Immature natural killer cell (primary cell): ENCODE data around the gene IL20RB. TPM values are rescaled to one million over a fixed set of nuclear protein-coding genes. Genes with fewer than 3 reads are reported as not detected.
A peak's percentile ranks its signal among the peaks of the same experiment; 100 is the strongest.
"Not testable (repeated sequence)": the region's sequence is repeated elsewhere in the genome, so short reads cannot be mapped to it uniquely, and the experiment has no call there.

ENCODE experiments used
- DNase-seq, 3 donors: peaks; one replicate each; pipeline ENCODE4 v3.0.0; 2022; ENCODE audit warnings: mixed read lengths in 1 of 3
- H3K27ac Mint-ChIP-seq, 6 donors: one replicate each; pipeline ENCODE4 v1.8.0; 2020; ENCODE audit warnings: mixed read lengths in 6 of 6, mild to moderate bottlenecking in 5 of 6, inconsistent platforms in 4 of 6, moderate library complexity in 3 of 6
- H3K27me3 Mint-ChIP-seq, 3 donors: one replicate each; pipeline ENCODE4 v1.8.0; 2020 to 2021; ENCODE audit warnings: low read depth in 3 of 3, mild to moderate bottlenecking in 3 of 3, mixed read lengths in 3 of 3, moderate library complexity in 3 of 3, inconsistent platforms in 1 of 3
- H3K36me3 Mint-ChIP-seq, 3 donors: one replicate each; pipeline ENCODE4 v1.8.0; 2020; ENCODE audit warnings: mixed read lengths in 3 of 3, inconsistent platforms in 2 of 3, mild to moderate bottlenecking in 2 of 3
- H3K4me1 Mint-ChIP-seq, 2 donors: one replicate each; pipeline ENCODE4 v1.8.0; 2020; ENCODE audit warnings: inconsistent platforms in 2 of 2, mild to moderate bottlenecking in 2 of 2, mixed read lengths in 2 of 2, moderate library complexity in 1 of 2
- H3K4me3 Mint-ChIP-seq, 5 donors: one replicate each; pipeline ENCODE4 v1.8.0; 2020; ENCODE audit warnings: mild to moderate bottlenecking in 5 of 5, mixed read lengths in 5 of 5, inconsistent platforms in 3 of 5, moderate library complexity in 3 of 5
- H3K9me3 Mint-ChIP-seq, 6 donors: one replicate each; pipeline ENCODE4 v1.8.0; 2020; ENCODE audit warnings: mild to moderate bottlenecking in 6 of 6, mixed read lengths in 6 of 6, inconsistent platforms in 4 of 6, moderate library complexity in 3 of 6
- polyA plus RNA-seq, 3 donors: library from polyadenylated mRNA; unstranded; fragments of 300-500 nt; fragmentation: Illumina TruSeq; gene quantifications; one replicate each; pipeline ENCODE4 v1.2.3, GENCODE V29; 2021

Gene IL20RB
- polyA plus RNA-seq, 3 donors from 2014 or later, result 0.55 to 0.73 TPM; not detected in 1

GRCh38 chr3:137008131-137008530 lies 50.3 kb downstream of the IL20RB start:
- peaks cover 6 to 17% (median 7%) of the 10 kb centered on the region in 3 donors for H3K36me3 Mint-ChIP-seq
- no peak overlapping the region for H3K4me3 Mint-ChIP-seq

GRCh38 chr3:137008976-137009375 lies 51.2 kb downstream of the IL20RB start:
- Mint-ChIP-seq H3K27ac (no peak overlapping the region), H3K4me3 (no peak overlapping the region), H3K4me1 (peaks cover 4 to 7% of the 10 kb centered on the region in 2 donors), H3K36me3 (peaks cover 6 to 17% (median 7%) of the 10 kb centered on the region in 3 donors), H3K27me3 (peaks cover 0 to 4% (median 2%) of the 10 kb centered on the region in 3 donors), H3K9me3 (no peaks in the 10 kb centered on the region)
- no peak for DNase-seq

More at GRCh38 chr3:137008131-137008530, 50.3 kb downstream of the IL20RB start:
- Mint-ChIP-seq H3K9me3 (no peaks in the 10 kb centered on the region), H3K4me1 (no peaks in the 10 kb centered on the region), H3K27me3 (peaks cover 0 to 4% (median 2%) of the 10 kb centered on the region in 3 donors), H3K27ac (peak overlapping the region in 1 of 6 donors; percentile 10)
- DNase-seq, result no peak

GRCh38 chr3:137010137-137010536 lies 52.4 kb downstream of the IL20RB start:
- H3K9me3 Mint-ChIP-seq, result no peaks in the 10 kb centered on the region
- H3K27ac Mint-ChIP-seq, result no peak overlapping the region

GRCh38 chr3:137011153-137011552 lies 53.4 kb downstream of the IL20RB start:
- no peak for DNase-seq

More at GRCh38 chr3:137010137-137010536, 52.4 kb downstream of the IL20RB start:
- DNase-seq, result no peak
- no peak overlapping the region for H3K4me3 Mint-ChIP-seq
- peaks cover 6 to 17% (median 7%) of the 10 kb centered on the region in 3 donors for H3K36me3 Mint-ChIP-seq
- peaks cover 7 to 13% of the 10 kb centered on the region in 2 donors for H3K4me1 Mint-ChIP-seq
- peaks cover 0 to 4% (median 2%) of the 10 kb centered on the region in 3 donors for H3K27me3 Mint-ChIP-seq

GRCh38 chr3:137012097-137012501 lies 54.3 kb downstream of the IL20RB start:
- Mint-ChIP-seq H3K4me3 (no peak overlapping the region), H3K36me3 (peaks cover 6 to 13% (median 7%) of the 10 kb centered on the region in 3 donors), H3K9me3 (no peaks in the 10 kb centered on the region), H3K27me3 (peaks cover 0 to 4% (median 2%) of the 10 kb centered on the region in 3 donors), H3K4me1 (peaks cover 7 to 13% of the 10 kb centered on the region in 2 donors), H3K27ac (peak overlapping the region in 1 of 6 donors; percentile 15)
- no peak for DNase-seq

More at GRCh38 chr3:137011153-137011552, 53.4 kb downstream of the IL20RB start:
- no peak overlapping the region for H3K27ac Mint-ChIP-seq
- peaks cover 0 to 4% (median 2%) of the 10 kb centered on the region in 3 donors for H3K27me3 Mint-ChIP-seq
- H3K9me3 Mint-ChIP-seq, result no peaks in the 10 kb centered on the region
- H3K36me3 Mint-ChIP-seq, result peaks cover 6 to 17% (median 7%) of the 10 kb centered on the region in 3 donors
- no peak overlapping the region for H3K4me3 Mint-ChIP-seq
- peaks cover 7 to 13% of the 10 kb centered on the region in 2 donors for H3K4me1 Mint-ChIP-seq

GRCh38 chr3:137013951-137014688 lies 56.3 kb downstream of the IL20RB start:
- H3K36me3 Mint-ChIP-seq, result peaks cover 6 to 11% (median 7%) of the 10 kb centered on the region in 3 donors
- H3K9me3 Mint-ChIP-seq, result no peaks in the 10 kb centered on the region

GRCh38 chr3:137017316-137017715 lies 59.5 kb downstream of the IL20RB start:
- not testable (repeated sequence) for H3K27ac Mint-ChIP-seq, H3K36me3 Mint-ChIP-seq, H3K27me3 Mint-ChIP-seq, DNase-seq, H3K9me3 Mint-ChIP-seq, H3K4me3 Mint-ChIP-seq
- peaks cover 7 to 13% of the 10 kb centered on the region in 2 donors for H3K4me1 Mint-ChIP-seq

More at GRCh38 chr3:137013951-137014688, 56.3 kb downstream of the IL20RB start:
- H3K4me1 Mint-ChIP-seq, result peaks cover 7 to 13% of the 10 kb centered on the region in 2 donors
- H3K27ac Mint-ChIP-seq, result peak overlapping the region in 3 of 6 donors; percentile 31 to 54 (median 51)
- peak; percentile 75 to 81 (median 78) for DNase-seq
- peaks cover under 1 to 4% (median 2%) of the 10 kb centered on the region in 3 donors for H3K27me3 Mint-ChIP-seq
- H3K4me3 Mint-ChIP-seq, result peak overlapping the region; percentile 76 to 92 (median 86)

- Mint-ChIP-seq H3K9me3 (no peaks in the 10 kb centered on the region), H3K4me3 (no peak overlapping the region), H3K27me3 (peaks cover 0 to 4% (median 2%) of the 10 kb centered on the region in 3 donors), H3K4me1 (no peaks in the 10 kb centered on the region), H3K27ac (no peak overlapping the region), H3K36me3 (peaks cover 0 to 4% (median 0%) of the 10 kb centered on the region in 3 donors)
- no peak for DNase-seq
Observed at GRCh38 chr3:137020315-137020714, 62.5 kb downstream of the IL20RB start.

- DNase-seq, result no peak
- Mint-ChIP-seq H3K4me1 (no peaks in the 10 kb centered on the region), H3K27ac (no peak overlapping the region), H3K9me3 (no peaks in the 10 kb centered on the region), H3K27me3 (peaks cover 0 to 4% (median 2%) of the 10 kb centered on the region in 3 donors), H3K36me3 (peaks cover 0 to 4% (median 0%) of the 10 kb centered on the region in 3 donors), H3K4me3 (no peak overlapping the region)
Observed at GRCh38 chr3:137020888-137021287, 63.1 kb downstream of the IL20RB start.

GRCh38 chr3:137024348-137024747 lies 66.6 kb downstream of the IL20RB start:
- H3K4me1 Mint-ChIP-seq, result no peaks in the 10 kb centered on the region
- no peaks in the 10 kb centered on the region for H3K9me3 Mint-ChIP-seq
- peaks cover 0 to 5% (median 3%) of the 10 kb centered on the region in 3 donors for H3K27me3 Mint-ChIP-seq
- peaks cover 0 to 4% (median 0%) of the 10 kb centered on the region in 3 donors for H3K36me3 Mint-ChIP-seq
- no peak overlapping the region for H3K4me3 Mint-ChIP-seq
- no peak for DNase-seq
- H3K27ac Mint-ChIP-seq, result no peak overlapping the region

- Mint-ChIP-seq H3K4me3 (no peak overlapping the region), H3K9me3 (no peaks in the 10 kb centered on the region), H3K36me3 (no peaks in the 10 kb centered on the region), H3K27ac (no peak overlapping the region), H3K4me1 (no peaks in the 10 kb centered on the region), H3K27me3 (peaks cover under 1 to 3% (median 2%) of the 10 kb centered on the region in 3 donors)
- no peak for DNase-seq
Observed at GRCh38 chr3:137026701-137027100, 68.9 kb downstream of the IL20RB start.

GRCh38 chr3:137032465-137033120 lies 74.8 kb downstream of the IL20RB start:
- H3K36me3 Mint-ChIP-seq, result no peaks in the 10 kb centered on the region
- peak overlapping the region; percentile 68 to 85 (median 74) for H3K4me3 Mint-ChIP-seq
- peaks cover 7 to 11% of the 10 kb centered on the region in 2 donors for H3K4me1 Mint-ChIP-seq
- H3K27ac Mint-ChIP-seq, result no peak overlapping the region
- DNase-seq, result peak; percentile 41 to 62 (median 54)
- H3K9me3 Mint-ChIP-seq, result no peaks in the 10 kb centered on the region
- peaks cover 6 to 14% (median 11%) of the 10 kb centered on the region in 3 donors for H3K27me3 Mint-ChIP-seq

GRCh38 chr3:137035631-137036030 lies 77.8 kb downstream of the IL20RB start:
- DNase-seq, result no peak
- H3K9me3 Mint-ChIP-seq, result no peaks in the 10 kb centered on the region
- H3K36me3 Mint-ChIP-seq, result no peaks in the 10 kb centered on the region
- H3K27me3 Mint-ChIP-seq, result peaks cover 6 to 12% (median 11%) of the 10 kb centered on the region in 3 donors
- H3K4me3 Mint-ChIP-seq, result no peak overlapping the region
- no peak overlapping the region for H3K27ac Mint-ChIP-seq
- H3K4me1 Mint-ChIP-seq, result peaks cover 7 to 11% of the 10 kb centered on the region in 2 donors

- Mint-ChIP-seq H3K9me3 (no peaks in the 10 kb centered on the region), H3K27me3 (no peaks in the 10 kb centered on the region), H3K4me3 (no peak overlapping the region), H3K36me3 (no peaks in the 10 kb centered on the region), H3K27ac (no peak overlapping the region), H3K4me1 (no peaks in the 10 kb centered on the region)
- no peak for DNase-seq
Observed at GRCh38 chr3:137039570-137039969, 81.8 kb downstream of the IL20RB start.
